Measurements from ENCODE around the gene CCDC102B.

CCDC102B gene

DNA sequence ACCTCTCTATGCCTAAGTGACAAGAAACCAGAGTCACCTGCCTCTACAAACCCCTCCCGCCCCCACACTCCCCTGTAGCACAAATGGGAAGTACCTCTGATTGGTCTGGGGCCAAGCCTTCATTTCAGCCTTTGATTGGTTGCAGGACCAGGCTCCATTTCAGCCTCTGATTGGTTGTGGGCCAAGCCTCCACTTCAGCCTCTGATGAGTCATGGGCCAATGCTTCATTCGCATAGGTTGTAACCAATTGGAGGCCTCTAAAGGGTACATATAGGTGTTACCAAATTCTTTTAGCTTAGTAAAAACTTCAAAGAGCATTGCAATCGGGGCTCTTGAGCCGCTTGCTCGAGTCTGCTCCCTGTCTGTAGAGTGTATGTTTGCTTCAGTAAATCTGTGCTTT, 25.0 kb downstream of the CCDC102B start:
- Histone ChIP-seq H3K27ac (no peak overlapping the region), H3K4me3 (IDR thresholded peaks at IDR 0.05; ENCODE audit: insufficient read depth, low read depth, low read length) (no peak overlapping the region), H3K4me1 (ENCODE audit: low read depth, poor library complexity, severe bottlenecking) (no peaks in the 10 kb centered on the region), H3K9ac (no peak overlapping the region), H3K79me2 (ENCODE audit: insufficient read depth, low read depth) (no peaks in the 10 kb centered on the region), H2AFZ (ENCODE audit: low read depth) (no peak overlapping the region), H3K4me2 (no peak overlapping the region), H4K20me1 (ENCODE audit: insufficient read depth) (no peaks in the 10 kb centered on the region), H3K36me3 (ENCODE audit: insufficient read depth) (no peaks in the 10 kb centered on the region), H3K27me3 (ENCODE audit: insufficient read depth, low read depth) (no peaks in the 10 kb centered on the region)
- TF ChIP-seq, protein P1, sequence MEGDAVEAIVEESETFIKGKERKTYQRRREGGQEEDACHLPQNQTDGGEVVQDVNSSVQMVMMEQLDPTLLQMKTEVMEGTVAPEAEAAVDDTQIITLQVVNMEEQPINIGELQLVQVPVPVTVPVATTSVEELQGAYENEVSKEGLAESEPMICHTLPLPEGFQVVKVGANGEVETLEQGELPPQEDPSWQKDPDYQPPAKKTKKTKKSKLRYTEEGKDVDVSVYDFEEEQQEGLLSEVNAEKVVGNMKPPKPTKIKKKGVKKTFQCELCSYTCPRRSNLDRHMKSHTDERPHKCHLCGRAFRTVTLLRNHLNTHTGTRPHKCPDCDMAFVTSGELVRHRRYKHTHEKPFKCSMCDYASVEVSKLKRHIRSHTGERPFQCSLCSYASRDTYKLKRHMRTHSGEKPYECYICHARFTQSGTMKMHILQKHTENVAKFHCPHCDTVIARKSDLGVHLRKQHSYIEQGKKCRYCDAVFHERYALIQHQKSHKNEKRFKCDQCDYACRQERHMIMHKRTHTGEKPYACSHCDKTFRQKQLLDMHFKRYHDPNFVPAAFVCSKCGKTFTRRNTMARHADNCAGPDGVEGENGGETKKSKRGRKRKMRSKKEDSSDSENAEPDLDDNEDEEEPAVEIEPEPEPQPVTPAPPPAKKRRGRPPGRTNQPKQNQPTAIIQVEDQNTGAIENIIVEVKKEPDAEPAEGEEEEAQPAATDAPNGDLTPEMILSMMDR (conservative IDR thresholded peaks at IDR 0.05; ENCODE audit: low read depth, low read length) = no peak

DNA sequence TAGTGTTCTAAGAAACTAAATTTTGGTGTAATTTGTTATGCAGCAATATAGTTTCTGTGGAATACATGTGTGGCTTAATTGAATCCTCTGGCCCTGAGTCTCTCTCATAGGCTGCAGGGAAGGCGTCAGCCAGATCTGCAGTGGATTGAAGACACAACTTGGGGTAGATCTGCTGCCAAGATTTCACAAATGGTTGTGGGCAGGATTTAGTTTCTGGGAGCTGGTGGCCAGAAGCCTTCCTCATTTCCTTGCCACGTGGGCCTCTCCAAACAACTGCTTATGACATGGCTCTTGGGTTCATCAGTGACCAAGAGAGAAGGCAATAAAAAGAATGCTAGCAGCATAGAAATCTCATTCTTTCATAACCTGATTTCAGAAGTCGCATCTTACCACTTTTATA, 28.2 kb downstream of the CCDC102B start:
- no peaks in the 10 kb centered on the region for H3K79me2 ChIP-seq (ENCODE audit: insufficient read depth, low read depth)
- H2AFZ ChIP-seq (ENCODE audit: low read depth) = no peak overlapping the region
- no peak overlapping the region for H3K27ac ChIP-seq
- H3K4me1 ChIP-seq (ENCODE audit: low read depth, poor library complexity, severe bottlenecking) = no peaks in the 10 kb centered on the region
- H3K9ac ChIP-seq = no peak overlapping the region
- no peak overlapping the region for H3K4me3 ChIP-seq (IDR thresholded peaks at IDR 0.05; ENCODE audit: insufficient read depth, low read depth, low read length)
- H3K4me2 ChIP-seq = no peak overlapping the region
- TF ChIP-seq, protein P1 (conservative IDR thresholded peaks at IDR 0.05; ENCODE audit: low read depth, low read length) = no peak
- no peaks in the 10 kb centered on the region for H3K27me3 ChIP-seq (ENCODE audit: insufficient read depth, low read depth)
- H4K20me1 ChIP-seq (ENCODE audit: insufficient read depth) = no peaks in the 10 kb centered on the region
- H3K36me3 ChIP-seq (ENCODE audit: insufficient read depth) = no peaks in the 10 kb centered on the region

DNA sequence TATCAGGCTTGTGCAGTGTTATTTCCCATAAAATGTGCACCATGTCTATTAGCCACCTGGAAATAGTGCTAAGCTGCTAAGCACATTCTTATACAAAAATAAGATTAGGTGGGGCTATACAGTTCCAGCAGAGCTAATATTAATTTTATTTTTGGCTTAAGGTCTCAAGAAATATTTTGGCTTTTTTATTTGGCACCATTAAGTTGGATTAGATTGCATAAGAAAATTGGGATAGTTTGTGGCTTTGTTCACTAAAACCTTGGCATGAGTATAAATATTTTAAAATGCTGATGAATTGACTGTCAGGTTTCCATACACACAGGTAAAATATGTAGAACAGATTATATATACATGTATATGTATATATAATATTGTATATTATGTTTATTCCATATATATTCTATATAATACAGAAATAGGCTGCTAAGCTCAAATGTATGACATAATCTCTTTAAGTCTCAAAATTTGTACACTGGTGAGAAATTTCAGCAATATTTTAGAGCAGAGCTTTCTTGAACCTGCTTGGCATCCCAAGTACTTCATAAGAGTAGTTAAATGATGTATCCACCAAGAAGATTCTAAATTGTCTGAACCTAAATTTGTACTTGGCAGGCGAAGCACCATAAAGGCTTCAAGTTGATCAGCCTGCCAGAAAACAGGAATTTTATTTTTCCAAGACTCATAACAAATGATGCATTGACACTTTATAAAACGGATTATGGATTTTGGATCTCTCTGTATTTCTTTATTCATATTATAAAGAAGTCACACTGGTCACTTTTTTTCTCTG, 32.6 kb downstream of the CCDC102B start:
- Histone ChIP-seq H3K4me1 (ENCODE audit: low read depth, poor library complexity, severe bottlenecking) (no peaks in the 10 kb centered on the region), H3K4me3 (IDR thresholded peaks at IDR 0.05; ENCODE audit: insufficient read depth, low read depth, low read length) (no peak overlapping the region), H4K20me1 (ENCODE audit: insufficient read depth) (no peaks in the 10 kb centered on the region), H3K27me3 (ENCODE audit: insufficient read depth, low read depth) (no peaks in the 10 kb centered on the region), H3K4me2 (no peak overlapping the region), H3K36me3 (ENCODE audit: insufficient read depth) (no peaks in the 10 kb centered on the region), H2AFZ (ENCODE audit: low read depth) (no peak overlapping the region), H3K27ac (no peak overlapping the region), H3K79me2 (ENCODE audit: insufficient read depth, low read depth) (no peaks in the 10 kb centered on the region), H3K9ac (no peak overlapping the region)
- TF ChIP-seq, protein P1 (conservative IDR thresholded peaks at IDR 0.05; ENCODE audit: low read depth, low read length) = no peak

DNA sequence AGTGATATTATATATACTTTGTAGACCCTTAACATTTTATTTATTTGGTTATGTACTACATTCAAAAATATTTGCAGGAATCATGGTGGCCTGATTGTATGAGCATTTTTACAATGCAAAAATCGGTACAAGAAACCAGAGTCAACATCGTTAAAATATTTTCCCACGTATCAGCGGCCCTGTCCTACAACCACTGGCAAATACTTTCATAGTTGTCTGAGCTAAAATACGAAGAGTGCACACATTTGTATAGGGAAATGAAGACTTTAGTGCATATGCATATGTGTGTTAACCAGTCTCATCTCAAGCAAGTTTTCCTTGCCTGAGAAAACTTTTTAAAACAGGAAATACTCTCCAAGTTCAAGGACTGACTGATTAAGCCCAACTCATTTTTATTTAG, 35.9 kb downstream of the CCDC102B start:
- Histone ChIP-seq H2AFZ (ENCODE audit: low read depth) (no peak overlapping the region), H4K20me1 (ENCODE audit: insufficient read depth) (no peaks in the 10 kb centered on the region), H3K79me2 (ENCODE audit: insufficient read depth, low read depth) (no peaks in the 10 kb centered on the region), H3K27me3 (ENCODE audit: insufficient read depth, low read depth) (no peaks in the 10 kb centered on the region), H3K4me1 (ENCODE audit: low read depth, poor library complexity, severe bottlenecking) (peaks cover 12% of the 10 kb centered on the region), H3K36me3 (ENCODE audit: insufficient read depth) (no peaks in the 10 kb centered on the region), H3K27ac (no peak overlapping the region), H3K4me2 (no peak overlapping the region), H3K4me3 (IDR thresholded peaks at IDR 0.05; ENCODE audit: insufficient read depth, low read depth, low read length) (no peak overlapping the region), H3K9ac (no peak overlapping the region)
- TF ChIP-seq, protein P1 (conservative IDR thresholded peaks at IDR 0.05; ENCODE audit: low read depth, low read length) = no peak

Data from KMS-11 (cell line).